Endothelial cell of umbilical vein (primary cell): ENCODE data around the gene CACNB1. TPM values are rescaled to one million over a fixed set of nuclear protein-coding genes. Genes with fewer than 3 reads are reported as not detected.

Experiments
- BruUV-seq: library from RNA; stranded (reverse); fragments of 400-500 nt; replicated peaks from 2 replicates; lab custom pipeline; 2021; lab: Mats Ljungman, UMichigan
- CTCF ChIA-PET: fragments of 300-600, 350-600 bp; sonication (Branson Sonifier 250); formaldehyde crosslinking; loops from one replicate; lab custom pipeline; 2021; ENCODE audit warnings: antibody characterized with exemption, inconsistent platforms; lab: Charles Lee
- POLR2A ChIA-PET: fragments of 300-600, 350-600 bp; sonication (Branson Sonifier 250); formaldehyde crosslinking; loops from one replicate; lab custom pipeline; 2021; ENCODE audit warnings: antibody characterized with exemption, inconsistent platforms; lab: Charles Lee
- DNase-seq: peaks from one replicate; pipeline ENCODE4 v3.0.0-alpha.2; 2011; ENCODE audit warnings: low read depth, low spot score
- FAIRE-seq: peaks from 2 replicates; lab custom pipeline; 2011; peaks lifted over from hg19 to GRCh38; lab: Jason Lieb, UNC
- H2AFZ ChIP-seq: 2 replicates; pipeline ENCODE4 v1.6.0; 2012; ENCODE audit warnings: low read depth, low read length, control low read depth, inconsistent platforms
- H3K27ac ChIP-seq: 2 replicates; pipeline ENCODE4 v1.5.1; 2011; ENCODE audit warnings: low read depth, mild to moderate bottlenecking, control low read depth, low read length, moderate library complexity; ENCODE audit not compliant: insufficient read depth
- H3K27me3 ChIP-seq, 2 experiments: 2 replicates each; pipeline versions ENCODE4 v1.6.0 to v1.6.1; 2011; ENCODE audit warnings: low read length in 2 of 2, mixed read lengths in 1 of 2; ENCODE audit not compliant: control insufficient read depth in 2 of 2, insufficient read depth in 2 of 2
- H3K36me3 ChIP-seq, 2 experiments: 2 replicates in 1 of 2; 3 replicates in 1 of 2; pipeline ENCODE4 v1.5.1; 2011; ENCODE audit warnings: low read length in 2 of 2, mild to moderate bottlenecking in 1 of 2, moderate library complexity in 1 of 2; ENCODE audit not compliant: control insufficient read depth in 2 of 2, insufficient read depth in 2 of 2; ENCODE audit errors: extremely low read depth in 1 of 2
- H3K4me1 ChIP-seq: 3 replicates; pipeline ENCODE4 v1.5.1; 2011; ENCODE audit warnings: mild to moderate bottlenecking, low read length; ENCODE audit not compliant: control insufficient read depth, insufficient read depth; ENCODE audit errors: extremely low read depth
- H3K4me2 ChIP-seq: 2 replicates; pipeline ENCODE4 v1.6.1; 2011; ENCODE audit warnings: low read length, control low read depth, mixed read lengths; ENCODE audit not compliant: insufficient read depth
- H3K4me3 ChIP-seq, 3 experiments: fragments of 200-600 bp in 1 of 3; sonication (generic), shearing (Covaris generic) in 1 of 3; replicated peaks in 1 of 3; 2 replicates each; pipeline ENCODE4 v1.5.1; 2011 to 2016; ENCODE audit warnings: control low read depth in 3 of 3, low read length in 3 of 3, mild to moderate bottlenecking in 2 of 3, inconsistent platforms in 1 of 3, low read depth in 1 of 3, moderate library complexity in 1 of 3; ENCODE audit not compliant: insufficient read depth in 1 of 3
- H3K79me2 ChIP-seq: 2 replicates; pipeline ENCODE4 v1.6.0; 2012; ENCODE audit warnings: low read length, inconsistent platforms; ENCODE audit not compliant: control insufficient read depth, insufficient read depth
- H3K9ac ChIP-seq: replicated peaks from 2 replicates; pipeline ENCODE3; 2011; ENCODE audit warnings: low read length, control low read depth; ENCODE audit not compliant: insufficient read depth; ENCODE audit errors: extremely low read depth
- H3K9me1 ChIP-seq: replicated peaks from 3 replicates; pipeline ENCODE4 v1.6.0; 2011; ENCODE audit warnings: mild to moderate bottlenecking, low read length; ENCODE audit not compliant: control insufficient read depth, insufficient read depth; ENCODE audit errors: extremely low read depth
- H3K9me3 ChIP-seq: replicated peaks from 2 replicates; pipeline ENCODE4 v1.5.1; 2012; ENCODE audit warnings: low read length, inconsistent platforms; ENCODE audit not compliant: control insufficient read depth, insufficient read depth
- H4K20me1 ChIP-seq: replicated peaks from 2 replicates; pipeline ENCODE3; 2011; ENCODE audit warnings: mild to moderate bottlenecking, low read length; ENCODE audit not compliant: control insufficient read depth, insufficient read depth; ENCODE audit errors: extremely low read depth
- CTCF ChIP-seq, 2 donors: IDR thresholded peaks; 1 replicate in 1 of 2; 2 replicates in 1 of 2; pipeline ENCODE4 v1.5.1; 2011; ENCODE audit warnings: low read length in 2 of 2, mild to moderate bottlenecking in 2 of 2, moderate library complexity in 2 of 2, control low read depth in 1 of 2, inconsistent platforms in 1 of 2, low read depth in 1 of 2; ENCODE audit not compliant: insufficient read depth in 1 of 2; ENCODE audit errors: extremely low read depth in 1 of 2
- EZH2 ChIP-seq: IDR thresholded peaks from 2 replicates; pipeline ENCODE4 v1.6.1; 2012; ENCODE audit warnings: borderline replicate concordance, low read depth, mild to moderate bottlenecking, moderate library complexity, low read length, inconsistent platforms; ENCODE audit not compliant: severe bottlenecking
- FOS ChIP-seq: IDR thresholded peaks from 2 replicates; pipeline ENCODE4 v1.6.1; 2011; ENCODE audit warnings: mild to moderate bottlenecking, low read length, moderate library complexity, borderline replicate concordance; ENCODE audit not compliant: insufficient read depth
- GATA2 ChIP-seq: IDR thresholded peaks from 2 replicates; pipeline ENCODE4 v1.7.0; 2011; ENCODE audit warnings: low read depth, mild to moderate bottlenecking, moderate library complexity, mixed read lengths, low read length; ENCODE audit not compliant: insufficient read length, insufficient read depth
- JUN ChIP-seq: IDR thresholded peaks from 2 replicates; pipeline ENCODE4 v1.6.1; 2011; ENCODE audit warnings: borderline replicate concordance, low read depth; ENCODE audit not compliant: insufficient read length, insufficient read depth
- MAX ChIP-seq: IDR thresholded peaks from 2 replicates; pipeline ENCODE4 v1.6.1; 2011; ENCODE audit not compliant: insufficient read depth, insufficient read length
- MYC ChIP-seq: IDR thresholded peaks from one replicate; pipeline ENCODE4 v1.6.1; 2011; ENCODE audit warnings: mild to moderate bottlenecking, low read depth, low read length
- POLR2A ChIP-seq: IDR thresholded peaks from 2 replicates; pipeline ENCODE4 v1.6.1; 2012; ENCODE audit warnings: low read depth, mild to moderate bottlenecking, control low read depth, low read length
- POLR2AphosphoS5 ChIP-seq: IDR thresholded peaks from 2 replicates; pipeline ENCODE4 v1.6.1; 2012; ENCODE audit warnings: low read depth, mild to moderate bottlenecking, control low read depth, low read length, moderate library complexity; ENCODE audit not compliant: insufficient read depth
- dilution Hi-C: fragments of 300-500 bp; cut with MboI; formaldehyde crosslinking; loops from one replicate; pipeline ENCODE4 v1.15.0; 2019; ENCODE audit warnings: low sequenced_read_pairs; ENCODE audit not compliant: extremely low pct_ligation_motif_present
- intact Hi-C: fragments of 100-400 bp; cut with micrococcal nuclease; formaldehyde crosslinking; loops from one replicate; pipeline ENCODE4 v1.10.0; 2022
- polyA plus RNA-seq, 4 experiments: library from polyadenylated mRNA; depleted of rRNA in 3 of 4; stranded (reverse) in 3 of 4; unstranded in 1 of 4; fragments of >200 nt; gene quantifications; 2 replicates each; pipeline versions ENCODE4 v1.2.1 to v1.2.3, GENCODE V29; 2011 to 2012; ENCODE audit warnings: missing spikeins in 1 of 4
- total RNA-seq: library from RNA; stranded (reverse); gene quantifications from 2 replicates; pipeline ENCODE4 v1.2.3, GENCODE V29; 2021

The CACNB1 gene
- total and polyA plus RNA-seq, 2 donors (not counting 3 experiments of a cell fraction or from before 2014, with no cell fraction given) = 4.7 to 12.3 TPM

- no peak overlapping the region for H3K4me2 ChIP-seq
- H3K79me2 ChIP-seq = no peaks in the 10 kb centered on the region
- intact Hi-C loops = no loop called here
- dilution Hi-C loops = no loop called here
- no peak for DNase-seq
- H3K36me3 ChIP-seq = no peaks in the 10 kb centered on the region
- no TSS peak for BruUV-seq
- H3K9me1 ChIP-seq = no peaks in the 10 kb centered on the region
- H3K27ac ChIP-seq = no peak overlapping the region
- TF ChIP-seq CTCF (IDR thresholded peaks at IDR 0.05; ENCODE audit: extremely low read depth in 1 of 2, insufficient read depth in 1 of 2, low read depth in 1 of 2, low read length in 2 of 2) (no peak), FOS (no peak), POLR2AphosphoS5 (no peak), EZH2 (no peak), GATA2 (no peak), MAX (no peak), JUN (no peak), POLR2A (no peak), MYC (no peak)
- FAIRE-seq = no peak
- H3K27me3 ChIP-seq = peaks cover 2 to 3% of the 10 kb centered on the region in 2 experiments
- CTCF ChIA-PET = interaction anchor here (1.0 kb wide), 1 partner anchor 149 kb away, joined by 3 read pairs; no protein-coding TSS in a partner anchor
- H3K9ac ChIP-seq = no peak overlapping the region
- no peak overlapping the region for H2AFZ ChIP-seq
- no peaks in the 10 kb centered on the region for H3K4me1 ChIP-seq
- no peaks in the 10 kb centered on the region for H3K9me3 ChIP-seq
- no peak overlapping the region for H3K4me3 ChIP-seq
- POLR2A ChIA-PET = no interaction called here
- H4K20me1 ChIP-seq = no peaks in the 10 kb centered on the region
Measured at GRCh38 chr17:39131616-39132015, 65.9 kb downstream of the CACNB1 start.
